Colonic mucosa (tissue), 4 donors: ENCODE results near the gene OR6N1. TPM values are rescaled to one million over a fixed set of nuclear protein-coding genes. Genes with fewer than 3 reads are reported as not detected.

Source experiments
- DNase-seq: peaks from one replicate; pipeline ENCODE4 v3.0.0-alpha.2; 2020
- H3K27ac ChIP-seq: fragments of 200-600 bp; one replicate; pipeline ENCODE4 v1.8.0; 2021
- H3K27me3 ChIP-seq: fragments of 200-600 bp; one replicate; pipeline ENCODE4 v1.8.0; 2021
- H3K36me3 ChIP-seq: fragments of 200-600 bp; one replicate; pipeline ENCODE4 v1.8.0; 2021
- H3K4me1 ChIP-seq: fragments of 200-600 bp; one replicate; pipeline ENCODE4 v1.8.0; 2021; ENCODE audit warnings: mild to moderate bottlenecking
- H3K4me3 ChIP-seq: fragments of 200-600 bp; one replicate; pipeline ENCODE4 v1.8.0; 2021
- H3K9ac ChIP-seq, 2 donors: one replicate each; pipeline ENCODE4 v1.7.0; 2013; ENCODE audit warnings: control low read depth in 2 of 2, low read depth in 2 of 2, low read length in 2 of 2
- H3K9me3 ChIP-seq: fragments of 200-600 bp; one replicate; pipeline ENCODE4 v1.8.0; 2021
- CTCF ChIP-seq: fragments of 200-600 bp; IDR thresholded peaks from one replicate; pipeline ENCODE4 v1.8.0; 2022; ENCODE audit warnings: antibody characterized with exemption, mild to moderate bottlenecking
- intact Hi-C: fragments of 100-400 bp; cut with DNase I; formaldehyde crosslinking; loops from one replicate; pipeline ENCODE4 v1.14.1; 2022
- total RNA-seq, 2 donors: library from RNA; stranded (reverse); fragmentation: NEBNext Ultra II Directional in 1 of 2; extraction: Animal tissue kit (Norgen Biotek cat#: 25700) in 1 of 2; gene quantifications; one replicate each; pipeline ENCODE4 v1.2.1, GENCODE V29; 2021
- donor health status: healthy.
- donor health status: DM: no; HTN: no; CAD: no.
- donor health status: DM: no; HTN: no; CAD: no.

OR6N1 gene
- total RNA-seq, 2 donors from 2014 or later, result not detected

- intact Hi-C loops, result no loop called here
- Histone ChIP-seq H3K27ac (no peak overlapping the region), H3K9me3 (no peaks in the 10 kb centered on the region), H3K9ac (no peak overlapping the region), H3K4me3 (no peak overlapping the region), H3K4me1 (no peaks in the 10 kb centered on the region), H3K36me3 (no peaks in the 10 kb centered on the region), H3K27me3 (no peaks in the 10 kb centered on the region)
- no peak for DNase-seq
- TF ChIP-seq CTCF, result no peak
Measured at GRCh38 chr1:158728510-158729225, 43.3 kb downstream of the OR6N1 start.

- intact Hi-C loops, result no loop called here
- Histone ChIP-seq H3K36me3 (no peaks in the 10 kb centered on the region), H3K27me3 (no peaks in the 10 kb centered on the region), H3K9ac (no peak overlapping the region), H3K9me3 (no peaks in the 10 kb centered on the region), H3K27ac (no peak overlapping the region), H3K4me3 (no peak overlapping the region), H3K4me1 (no peaks in the 10 kb centered on the region)
- TF ChIP-seq CTCF, result no peak
- no peak for DNase-seq
Measured at GRCh38 chr1:158724442-158724841, 47.6 kb downstream of the OR6N1 start.

GRCh38 chr1:158720620-158721019, 51.4 kb downstream of the OR6N1 start, which contains the start of gene OR6K3:
Gene OR6K3 (minus strand): TSS chr1:158720720. CDS start chr1:158718115, 2,605 bp downstream.
- Histone ChIP-seq H3K9ac (no peak within 1 kb of the TSS), H3K27ac (no peak within 1 kb of the TSS), H3K4me3 (no peak within 1 kb of the TSS), H3K36me3 (no peaks in the 10 kb centered on the region), H3K27me3 (no peaks in the 10 kb centered on the region), H3K9me3 (no peaks in the 10 kb centered on the region), H3K4me1 (no peaks in the 10 kb centered on the region)
- intact Hi-C loops, result no loop called here
- no peak for TF ChIP-seq CTCF
- no peak for DNase-seq

GRCh38 chr1:158719664-158720063, 52.3 kb downstream of the OR6N1 start:
- H3K27me3 ChIP-seq, result no peaks in the 10 kb centered on the region
- intact Hi-C loops, result no loop called here
- H3K9ac ChIP-seq, result no peak overlapping the region
- no peak for DNase-seq
- no peak overlapping the region for H3K4me3 ChIP-seq
- H3K27ac ChIP-seq, result no peak overlapping the region
- no peaks in the 10 kb centered on the region for H3K36me3 ChIP-seq
- TF ChIP-seq CTCF, result no peak
- H3K4me1 ChIP-seq, result no peaks in the 10 kb centered on the region
- no peaks in the 10 kb centered on the region for H3K9me3 ChIP-seq

- H3K4me3 ChIP-seq, result no peak overlapping the region
- H3K36me3 ChIP-seq, result no peaks in the 10 kb centered on the region
- no peaks in the 10 kb centered on the region for H3K27me3 ChIP-seq
- no peak overlapping the region for H3K27ac ChIP-seq
- no peak for TF ChIP-seq CTCF
- no peaks in the 10 kb centered on the region for H3K9me3 ChIP-seq
- H3K9ac ChIP-seq, result no peak overlapping the region
- intact Hi-C loops, result no loop called here
- DNase-seq, result no peak
- H3K4me1 ChIP-seq, result no peaks in the 10 kb centered on the region
Measured at GRCh38 chr1:158717344-158717743, 54.7 kb downstream of the OR6N1 start.
